Neural progenitor cell (in vitro differentiated cells): ENCODE measurements around the gene RBFOX1. TPM values are rescaled to one million over a fixed set of nuclear protein-coding genes. Genes with fewer than 3 reads are reported as not detected.

Experiments
- DNase-seq: peaks from one replicate; pipeline ENCODE4 v3.0.0-alpha.2; 2016; ENCODE audit warnings: low spot score
- H2AFZ ChIP-seq: fragments of 200-600 bp; sonication (generic); replicated peaks from 2 replicates; pipeline ENCODE4 v1.6.1; 2016; ENCODE audit warnings: antibody characterized with exemption
- H3F3A ChIP-seq: fragments of 200-600 bp; sonication (generic); 2 replicates; pipeline ENCODE4 v1.6.1; 2016; ENCODE audit warnings: antibody characterized with exemption, low read depth
- H3K27ac ChIP-seq: fragments of 200-600 bp; sonication (generic); 2 replicates; pipeline ENCODE4 v1.5.1; 2016; ENCODE audit warnings: mild to moderate bottlenecking
- H3K27me3 ChIP-seq: fragments of 200-600 bp; sonication (generic); 2 replicates; pipeline ENCODE4 v1.6.1; 2016; ENCODE audit warnings: mild to moderate bottlenecking, moderate library complexity
- H3K36me3 ChIP-seq: fragments of 200-600 bp; sonication (generic); 2 replicates; pipeline ENCODE4 v1.5.1; 2016
- H3K4me1 ChIP-seq: fragments of 200-600 bp; sonication (generic); 2 replicates; pipeline ENCODE4 v1.6.1; 2016; ENCODE audit warnings: mixed run types
- H3K4me2 ChIP-seq: fragments of 200-600 bp; sonication (generic); 2 replicates; pipeline ENCODE4 v1.6.1; 2016
- H3K4me3 ChIP-seq: fragments of 200-600 bp; sonication (generic); 2 replicates; pipeline ENCODE4 v1.5.1; 2016
- H3K79me2 ChIP-seq: fragments of 200-600 bp; sonication (generic); 2 replicates; pipeline ENCODE4 v1.6.1; 2016; ENCODE audit warnings: low read depth
- H3K9ac ChIP-seq: fragments of 200-600 bp; sonication (generic); 2 replicates; pipeline ENCODE4 v1.6.1; 2016
- H3K9me3 ChIP-seq: fragments of 200-600 bp; sonication (generic); 2 replicates; pipeline ENCODE4 v1.5.1; 2016; ENCODE audit warnings: low read depth
- H4K20me1 ChIP-seq: fragments of 200-600 bp; sonication (generic); 2 replicates; pipeline ENCODE4 v1.6.1; 2016; ENCODE audit warnings: low read depth
- H3K27ac Mint-ChIP-seq: 3 replicates; pipeline ENCODE4 v1.8.0; 2021; ENCODE audit warnings: mixed read lengths
- H3K27me3 Mint-ChIP-seq: 2 replicates; pipeline ENCODE4 v1.8.0; 2022; ENCODE audit warnings: low read depth, mild to moderate bottlenecking, inconsistent platforms, moderate library complexity, mixed read lengths; ENCODE audit not compliant: insufficient read depth
- H3K36me3 Mint-ChIP-seq: 3 replicates; pipeline ENCODE4 v1.8.0; 2021; ENCODE audit warnings: mixed read lengths
- H3K4me1 Mint-ChIP-seq: 3 replicates; pipeline ENCODE4 v1.8.0; 2021; ENCODE audit warnings: mixed read lengths
- H3K4me3 Mint-ChIP-seq: 3 replicates; pipeline ENCODE4 v1.8.0; 2021; ENCODE audit warnings: mild to moderate bottlenecking, moderate library complexity, mixed read lengths
- H3K9me3 Mint-ChIP-seq: 3 replicates; pipeline ENCODE4 v1.8.0; 2020; ENCODE audit warnings: mixed read lengths
- CTCF ChIP-seq: fragments of 200-600 bp; sonication (generic); IDR thresholded peaks from 2 replicates; pipeline ENCODE4 v1.5.1; 2017; ENCODE audit warnings: antibody characterized with exemption, mild to moderate bottlenecking
- EZH2 ChIP-seq: fragments of 200-600 bp; sonication (generic); IDR thresholded peaks from 2 replicates; pipeline ENCODE4 v1.6.1; 2017; ENCODE audit warnings: antibody characterized with exemption, mild to moderate bottlenecking, moderate library complexity
- EZH2phosphoT487 ChIP-seq: fragments of 200-600 bp; sonication (generic); IDR thresholded peaks from 2 replicates; pipeline ENCODE4 v1.6.1; 2017; ENCODE audit warnings: antibody characterized with exemption
- total RNA-seq: library from RNA; depleted of rRNA; stranded (reverse); fragments of >200 nt; gene quantifications from 2 replicates; pipeline ENCODE4 v1.2.3, GENCODE V29; 2015; ENCODE audit warnings: low replicate concordance

Gene RBFOX1
- total RNA-seq, 1 donor from 2014 or later, result 1.2 TPM

GRCh38 chr16:7705885-7706284 lies 373.2 kb downstream of the RBFOX1 start:
- Histone ChIP-seq H4K20me1 (no peaks in the 10 kb centered on the region), H3K27ac (no peak overlapping the region), H3K36me3 (no peaks in the 10 kb centered on the region), H2AFZ (no peak overlapping the region), H3K27me3 (no peaks in the 10 kb centered on the region), H3K9ac (no peak overlapping the region), H3F3A (no peaks in the 10 kb centered on the region), H3K4me3 (no peak overlapping the region), H3K9me3 (no peaks in the 10 kb centered on the region), H3K79me2 (no peaks in the 10 kb centered on the region), H3K4me1 (no peaks in the 10 kb centered on the region), H3K4me2 (no peak overlapping the region)
- H3K36me3 Mint-ChIP-seq, result peaks cover 3% of the 10 kb centered on the region
- TF ChIP-seq EZH2, result no peak
- no peak overlapping the region for H3K27ac Mint-ChIP-seq
- H3K9me3 Mint-ChIP-seq, result peaks cover 2% of the 10 kb centered on the region
- no peak for DNase-seq
- H3K4me3 Mint-ChIP-seq, result no peak overlapping the region
- H3K4me1 Mint-ChIP-seq, result no peaks in the 10 kb centered on the region
- H3K27me3 Mint-ChIP-seq, result peaks cover 4% of the 10 kb centered on the region

GRCh38 chr16:7709186-7709585 lies 376.5 kb downstream of the RBFOX1 start:
- Mint-ChIP-seq H3K27me3 (peaks cover 2% of the 10 kb centered on the region), H3K9me3 (no peaks in the 10 kb centered on the region), H3K4me1 (peaks cover 9% of the 10 kb centered on the region), H3K36me3 (peaks cover 3% of the 10 kb centered on the region), H3K27ac (no peak overlapping the region), H3K4me3 (no peak overlapping the region)
- Histone ChIP-seq H3K36me3 (no peaks in the 10 kb centered on the region), H3K9me3 (no peaks in the 10 kb centered on the region), H4K20me1 (no peaks in the 10 kb centered on the region), H3K79me2 (no peaks in the 10 kb centered on the region), H3K27me3 (no peaks in the 10 kb centered on the region), H3K4me3 (no peak overlapping the region), H3K4me2 (no peak overlapping the region), H3K4me1 (peaks cover 8% of the 10 kb centered on the region), H3K9ac (no peak overlapping the region), H3K27ac (no peak overlapping the region), H2AFZ (no peak overlapping the region), H3F3A (no peaks in the 10 kb centered on the region)
- DNase-seq, result no peak
- TF ChIP-seq CTCF, result no peak
- no peak for TF ChIP-seq EZH2phosphoT487
- TF ChIP-seq EZH2, result no peak

GRCh38 chr16:7713244-7713643 lies 380.6 kb downstream of the RBFOX1 start:
- Histone ChIP-seq H3F3A (no peaks in the 10 kb centered on the region), H3K9me3 (no peaks in the 10 kb centered on the region), H3K79me2 (no peaks in the 10 kb centered on the region), H3K4me3 (no peak overlapping the region), H3K27me3 (no peaks in the 10 kb centered on the region), H3K4me2 (no peak overlapping the region), H3K4me1 (peaks cover 8% of the 10 kb centered on the region), H3K36me3 (no peaks in the 10 kb centered on the region), H4K20me1 (no peaks in the 10 kb centered on the region), H3K9ac (no peak overlapping the region), H2AFZ (no peak overlapping the region), H3K27ac (no peak overlapping the region)
- H3K9me3 Mint-ChIP-seq, result no peaks in the 10 kb centered on the region
- peaks cover 15% of the 10 kb centered on the region for H3K4me1 Mint-ChIP-seq
- H3K27ac Mint-ChIP-seq, result no peak overlapping the region
- H3K36me3 Mint-ChIP-seq, result peaks cover 3% of the 10 kb centered on the region
- TF ChIP-seq CTCF (no peak), EZH2 (no peak), EZH2phosphoT487 (no peak)
- H3K4me3 Mint-ChIP-seq, result no peak overlapping the region
- no peaks in the 10 kb centered on the region for H3K27me3 Mint-ChIP-seq
- no peak for DNase-seq

- no peak for DNase-seq
- Histone ChIP-seq H4K20me1 (no peaks in the 10 kb centered on the region), H2AFZ (no peak overlapping the region), H3K9ac (no peak overlapping the region), H3K9me3 (no peaks in the 10 kb centered on the region), H3K36me3 (no peaks in the 10 kb centered on the region), H3K4me3 (no peak overlapping the region), H3K4me1 (peaks cover 8% of the 10 kb centered on the region), H3K4me2 (no peak overlapping the region), H3K27ac (no peak overlapping the region), H3K27me3 (no peaks in the 10 kb centered on the region), H3F3A (no peaks in the 10 kb centered on the region), H3K79me2 (no peaks in the 10 kb centered on the region)
- Mint-ChIP-seq H3K27ac (no peak overlapping the region), H3K27me3 (peaks cover 4% of the 10 kb centered on the region), H3K36me3 (no peaks in the 10 kb centered on the region), H3K9me3 (no peaks in the 10 kb centered on the region), H3K4me1 (peaks cover 15% of the 10 kb centered on the region), H3K4me3 (no peak overlapping the region)
- TF ChIP-seq CTCF, result no peak
- no peak for TF ChIP-seq EZH2phosphoT487
- TF ChIP-seq EZH2, result no peak
Observed at GRCh38 chr16:7714775-7715174, 382.1 kb downstream of the RBFOX1 start.
